HEK293 (cell line): Measurements from ENCODE around the gene RAI14.

Experiments used
- CTCF ChIP-seq: fragments of 450-650 bp; formaldehyde crosslinking; IDR thresholded peaks from 2 replicates; pipeline ENCODE4 v1.5.1; 2016; ENCODE audit warnings: missing biosample characterization, missing genetic modification characterization
- KLF1 ChIP-seq: fragments of 450-650 bp; formaldehyde crosslinking; IDR thresholded peaks from 2 replicates; pipeline ENCODE4 v1.5.1; 2016; ENCODE audit warnings: missing biosample characterization, missing genetic modification characterization
- PATZ1 ChIP-seq: fragments of 450-650 bp; formaldehyde crosslinking; IDR thresholded peaks from 2 replicates; pipeline ENCODE4 v1.5.1; 2016; ENCODE audit warnings: missing biosample characterization, missing genetic modification characterization
- REPIN1 ChIP-seq: fragments of 450-650 bp; formaldehyde crosslinking; IDR thresholded peaks from 2 replicates; pipeline ENCODE4 v1.5.1; 2017; ENCODE audit warnings: missing biosample characterization, missing genetic modification characterization, low read depth
- ZBTB17 ChIP-seq: fragments of 450-650 bp; formaldehyde crosslinking; IDR thresholded peaks from 2 replicates; pipeline ENCODE4 v1.5.1; 2016; ENCODE audit warnings: missing biosample characterization, missing genetic modification characterization
- ZNF391 ChIP-seq: fragments of 450-650 bp; formaldehyde crosslinking; IDR thresholded peaks from 2 replicates; pipeline ENCODE4 v1.5.1; 2016; ENCODE audit warnings: low read depth, missing biosample characterization, missing genetic modification characterization, borderline replicate concordance
- ZNF416 ChIP-seq: fragments of 450-650 bp; formaldehyde crosslinking; IDR thresholded peaks from 2 replicates; pipeline ENCODE4 v1.5.1; 2016; ENCODE audit warnings: missing biosample characterization, missing genetic modification characterization
- ZNF501 ChIP-seq: fragments of 450-650 bp; formaldehyde crosslinking; IDR thresholded peaks from 2 replicates; pipeline ENCODE4 v1.5.1; 2016; ENCODE audit warnings: missing biosample characterization, missing genetic modification characterization
- ZNF510 ChIP-seq: fragments of 450-650 bp; formaldehyde crosslinking; IDR thresholded peaks from 2 replicates; pipeline ENCODE4 v1.5.1; 2018; ENCODE audit warnings: mild to moderate bottlenecking, missing genetic modification characterization, missing biosample characterization; ENCODE audit not compliant: insufficient replicate concordance
- ZNF529 ChIP-seq: fragments of 450-650 bp; formaldehyde crosslinking; IDR thresholded peaks from 2 replicates; pipeline ENCODE4 v1.5.1; 2017; ENCODE audit warnings: missing genetic modification characterization, missing biosample characterization; ENCODE audit not compliant: insufficient replicate concordance

GRCh38 chr5:34869256-34869655, 213.1 kb downstream of the RAI14 start:
- TF ChIP-seq ZBTB17 (tag by site-specific recombination) = no peak
- no peak for TF ChIP-seq PATZ1
- no peak for TF ChIP-seq KLF1 (tag by site-specific recombination)
- TF ChIP-seq CTCF (tag by site-specific recombination) = no peak
- TF ChIP-seq ZNF416 (tag by site-specific recombination) = no peak
- TF ChIP-seq REPIN1 (tag by site-specific recombination) = no peak
- TF ChIP-seq ZNF529 (tag by site-specific recombination) = no peak
- TF ChIP-seq ZNF391 (tag by site-specific recombination) = no peak
- TF ChIP-seq ZNF510 (tag by site-specific recombination) = no peak
- no peak for TF ChIP-seq ZNF501 (tag by site-specific recombination)
